OCI-LY1 (cell line): ENCODE measurements around the gene ARHGAP25.

Source experiments
- CTCF ChIP-seq: fragments of 200-600 bp; sonication (generic), shearing (Covaris generic); IDR thresholded peaks from 2 replicates; pipeline ENCODE4 v1.5.1; 2017; ENCODE audit warnings: mild to moderate bottlenecking, antibody characterized with exemption, low read length, moderate library complexity, mixed read lengths
- EZH2 ChIP-seq: fragments of 200-600 bp; sonication (generic), shearing (Covaris generic); IDR thresholded peaks from 2 replicates; pipeline ENCODE4 v1.8.0; 2017; ENCODE audit warnings: borderline replicate concordance, mixed run types, mild to moderate bottlenecking, antibody characterized with exemption, low read length, moderate library complexity, mixed read lengths

GRCh38 chr2:68734176-68734575 lies 435 bp upstream of the ARHGAP25 start:
- TF ChIP-seq CTCF (no peak), EZH2 (no peak)
